AG04449 (cell line): Measurements from ENCODE around the gene GUCY1A2.

Experiments used
- CTCF ChIA-PET: fragments of 350-600 bp; formaldehyde crosslinking; extraction: SDS; loops from one replicate; lab custom pipeline; 2021; ENCODE audit warnings: antibody characterized with exemption; lab: Yijun Ruan, JAX
- POLR2A ChIA-PET: fragments of 400-600, 350-600 bp; formaldehyde crosslinking; extraction: SDS; loops from one replicate; lab custom pipeline; 2020; ENCODE audit warnings: antibody characterized with exemption, inconsistent platforms; lab: Yijun Ruan, JAX
- DNase-seq: peaks from one replicate; pipeline ENCODE4 v3.0.0-alpha.2; 2010; ENCODE audit warnings: low read depth, low spot score
- H3K4me3 ChIP-seq: 2 replicates; pipeline ENCODE4 v1.5.1; 2011; ENCODE audit warnings: low read depth, mild to moderate bottlenecking, control low read depth, low read length
- TF ChIP-seq, protein P1 (sequence below): IDR thresholded peaks from one replicate; pipeline ENCODE4 v1.5.1; 2011; ENCODE audit warnings: mild to moderate bottlenecking, moderate library complexity, low read length, control low read depth, inconsistent platforms; ENCODE audit not compliant: insufficient read depth; ENCODE audit errors: missing control alignments

Gene GUCY1A2

GRCh38 chr11:107043242-107044006, 25.1 kb upstream of the GUCY1A2 start:
- TF ChIP-seq, protein P1, sequence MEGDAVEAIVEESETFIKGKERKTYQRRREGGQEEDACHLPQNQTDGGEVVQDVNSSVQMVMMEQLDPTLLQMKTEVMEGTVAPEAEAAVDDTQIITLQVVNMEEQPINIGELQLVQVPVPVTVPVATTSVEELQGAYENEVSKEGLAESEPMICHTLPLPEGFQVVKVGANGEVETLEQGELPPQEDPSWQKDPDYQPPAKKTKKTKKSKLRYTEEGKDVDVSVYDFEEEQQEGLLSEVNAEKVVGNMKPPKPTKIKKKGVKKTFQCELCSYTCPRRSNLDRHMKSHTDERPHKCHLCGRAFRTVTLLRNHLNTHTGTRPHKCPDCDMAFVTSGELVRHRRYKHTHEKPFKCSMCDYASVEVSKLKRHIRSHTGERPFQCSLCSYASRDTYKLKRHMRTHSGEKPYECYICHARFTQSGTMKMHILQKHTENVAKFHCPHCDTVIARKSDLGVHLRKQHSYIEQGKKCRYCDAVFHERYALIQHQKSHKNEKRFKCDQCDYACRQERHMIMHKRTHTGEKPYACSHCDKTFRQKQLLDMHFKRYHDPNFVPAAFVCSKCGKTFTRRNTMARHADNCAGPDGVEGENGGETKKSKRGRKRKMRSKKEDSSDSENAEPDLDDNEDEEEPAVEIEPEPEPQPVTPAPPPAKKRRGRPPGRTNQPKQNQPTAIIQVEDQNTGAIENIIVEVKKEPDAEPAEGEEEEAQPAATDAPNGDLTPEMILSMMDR: no peak
- peak; percentile 93 for DNase-seq
- no peak overlapping the region for H3K4me3 ChIP-seq
- ChIA-PET CTCF (interaction anchor here (1.0 to 2.6 kb wide), 4 partner anchors 25 to 323 kb away, joined by 4 to 9 read pairs (median 5); no protein-coding TSS in a partner anchor), POLR2A (no interaction called here)

- DNase-seq: no peak
- no peak overlapping the region for H3K4me3 ChIP-seq
- TF ChIP-seq, protein P1: no peak
- CTCF ChIA-PET: interaction anchor here (1.2 to 2.6 kb wide), 3 partner anchors 26 to 323 kb away, joined by 4 to 9 read pairs (median 5); no protein-coding TSS in a partner anchor
- POLR2A ChIA-PET: interaction anchor here (0.7 kb wide), 1 partner anchor 415 kb away, joined by 3 read pairs; the partner anchor contains the start of gene CWF19L2
Measured at GRCh38 chr11:107042748-107043147, 24.5 kb upstream of the GUCY1A2 start.

GRCh38 chr11:107041088-107041444, 22.8 kb upstream of the GUCY1A2 start:
- ChIA-PET CTCF (interaction anchor here (1.1 to 2.6 kb wide), 3 partner anchors 318 to 322 kb away, joined by 3 to 9 read pairs (median 4); no protein-coding TSS in a partner anchor), POLR2A (no interaction called here)
- no peak overlapping the region for H3K4me3 ChIP-seq
- DNase-seq: peak; percentile 14
- TF ChIP-seq, protein P1: no peak

DNA sequence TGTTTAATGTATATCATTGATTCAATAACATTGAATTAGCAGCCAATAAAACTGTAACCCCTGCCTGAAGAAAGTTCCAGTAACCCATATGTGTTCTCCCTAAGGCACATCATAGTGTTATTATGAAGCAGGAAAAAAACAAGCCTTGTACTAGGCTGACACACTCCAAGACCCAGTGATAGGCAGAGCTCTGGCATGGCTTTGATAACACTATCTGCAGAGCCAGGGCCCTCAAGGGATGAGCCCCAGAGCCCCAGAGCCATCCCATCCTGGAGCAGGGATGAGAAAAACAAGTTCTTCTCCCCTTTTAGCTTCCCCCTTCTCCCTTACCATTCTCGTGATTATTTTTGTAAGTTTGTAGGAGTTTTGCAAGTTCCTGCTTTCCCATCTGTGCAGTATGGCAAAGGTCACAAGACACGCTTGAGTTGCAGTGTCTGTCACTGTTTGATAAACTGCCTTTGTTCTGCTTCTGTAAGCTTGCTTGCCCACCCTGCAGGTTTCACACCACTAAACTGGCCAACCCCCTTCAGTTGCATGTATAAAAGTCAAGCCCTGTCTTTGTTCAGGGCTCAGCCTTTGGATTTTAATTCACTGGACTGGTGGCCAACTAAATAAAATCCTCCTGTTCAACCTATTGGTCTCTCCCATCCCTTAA, 22.3 kb upstream of the GUCY1A2 start:
- POLR2A ChIA-PET: no interaction called here
- H3K4me3 ChIP-seq: no peak overlapping the region
- CTCF ChIA-PET: interaction anchor here (0.7 to 1.1 kb wide), 3 partner anchors 319 to 322 kb away, joined by 3 read pairs; no protein-coding TSS in a partner anchor
- no peak for DNase-seq
- TF ChIP-seq, protein P1: no peak

GRCh38 chr11:107025673-107026072, 7.4 kb upstream of the GUCY1A2 start:
- ChIA-PET CTCF (no interaction called here), POLR2A (no interaction called here)
- TF ChIP-seq, protein P1: no peak
- no peak overlapping the region for H3K4me3 ChIP-seq
- no peak for DNase-seq

GRCh38 chr11:107020594-107020993, 2.3 kb upstream of the GUCY1A2 start:
- TF ChIP-seq, protein P1: no peak
- POLR2A ChIA-PET: no interaction called here
- CTCF ChIA-PET: no interaction called here
- no peak overlapping the region for H3K4me3 ChIP-seq
- DNase-seq: no peak
